LNCAP (cell line): ENCODE measurements around the gene FLT3.

Experiments
- TF ChIP-seq, protein P1 (sequence below): fragments of 450-650 bp; IDR thresholded peaks from 2 replicates; pipeline ENCODE4 v1.5.1; 2017; ENCODE audit warnings: mild to moderate bottlenecking

Gene FLT3

DNA sequence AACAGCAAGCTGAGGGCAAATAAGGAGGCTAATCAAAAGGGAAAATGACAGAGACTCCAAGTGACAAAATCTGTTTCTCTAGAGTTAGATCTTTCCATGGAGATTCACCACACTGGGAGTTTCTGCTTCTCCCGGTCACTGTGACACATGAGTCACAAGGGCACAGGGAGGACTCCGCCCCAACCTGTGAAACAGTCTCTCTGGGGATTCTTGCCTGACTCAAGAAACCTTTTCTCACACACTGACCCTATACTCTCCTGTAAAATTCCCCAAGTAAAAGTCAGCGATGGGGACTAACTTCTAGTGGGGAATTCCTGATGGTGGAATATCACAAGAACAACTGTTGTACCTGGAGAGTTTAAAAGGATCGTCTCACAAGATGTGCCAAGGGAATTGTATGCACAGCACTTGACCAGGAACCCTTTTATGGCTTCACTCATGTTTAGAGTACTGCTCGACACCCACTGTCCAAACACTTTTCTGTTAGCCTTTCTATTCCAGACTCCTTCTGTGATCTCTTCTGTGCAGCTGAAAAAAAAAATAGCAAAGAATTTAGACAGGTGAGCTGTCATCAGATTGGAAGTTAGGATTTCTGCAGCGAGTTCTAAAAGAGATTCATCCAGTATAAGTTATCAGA lies 65.1 kb downstream of the FLT3 start:
- TF ChIP-seq, protein P1, sequence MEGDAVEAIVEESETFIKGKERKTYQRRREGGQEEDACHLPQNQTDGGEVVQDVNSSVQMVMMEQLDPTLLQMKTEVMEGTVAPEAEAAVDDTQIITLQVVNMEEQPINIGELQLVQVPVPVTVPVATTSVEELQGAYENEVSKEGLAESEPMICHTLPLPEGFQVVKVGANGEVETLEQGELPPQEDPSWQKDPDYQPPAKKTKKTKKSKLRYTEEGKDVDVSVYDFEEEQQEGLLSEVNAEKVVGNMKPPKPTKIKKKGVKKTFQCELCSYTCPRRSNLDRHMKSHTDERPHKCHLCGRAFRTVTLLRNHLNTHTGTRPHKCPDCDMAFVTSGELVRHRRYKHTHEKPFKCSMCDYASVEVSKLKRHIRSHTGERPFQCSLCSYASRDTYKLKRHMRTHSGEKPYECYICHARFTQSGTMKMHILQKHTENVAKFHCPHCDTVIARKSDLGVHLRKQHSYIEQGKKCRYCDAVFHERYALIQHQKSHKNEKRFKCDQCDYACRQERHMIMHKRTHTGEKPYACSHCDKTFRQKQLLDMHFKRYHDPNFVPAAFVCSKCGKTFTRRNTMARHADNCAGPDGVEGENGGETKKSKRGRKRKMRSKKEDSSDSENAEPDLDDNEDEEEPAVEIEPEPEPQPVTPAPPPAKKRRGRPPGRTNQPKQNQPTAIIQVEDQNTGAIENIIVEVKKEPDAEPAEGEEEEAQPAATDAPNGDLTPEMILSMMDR, result no peak

DNA sequence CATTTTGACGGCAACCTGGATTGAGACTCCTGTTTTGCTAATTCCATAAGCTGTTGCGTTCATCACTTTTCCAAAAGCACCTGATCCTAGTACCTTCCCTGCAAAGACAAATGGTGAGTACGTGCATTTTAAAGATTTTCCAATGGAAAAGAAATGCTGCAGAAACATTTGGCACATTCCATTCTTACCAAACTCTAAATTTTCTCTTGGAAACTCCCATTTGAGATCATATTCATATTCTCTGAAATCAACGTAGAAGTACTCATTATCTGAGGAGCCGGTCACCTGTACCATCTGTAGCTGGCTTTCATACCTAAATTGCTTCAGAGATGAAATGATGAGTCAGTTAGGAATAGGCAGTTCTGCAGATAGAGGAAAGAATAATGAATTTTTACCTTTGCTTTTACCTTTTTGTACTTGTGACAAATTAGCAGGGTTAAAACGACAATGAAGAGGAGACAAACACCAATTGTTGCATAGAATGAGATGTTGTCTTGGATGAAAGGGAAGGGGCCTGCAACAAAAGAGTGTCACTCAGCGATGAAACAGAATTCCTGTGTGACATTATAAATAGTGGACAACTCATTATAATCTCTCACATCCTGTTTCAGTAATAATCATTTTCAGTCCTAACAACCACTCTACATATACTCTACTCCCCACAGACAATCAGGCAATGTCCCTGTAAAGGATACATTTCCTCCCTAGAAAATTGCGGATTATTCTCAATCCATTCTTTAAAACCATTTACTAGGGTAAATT lies 66.3 kb downstream of the FLT3 start:
- TF ChIP-seq, protein P1, result no peak

DNA sequence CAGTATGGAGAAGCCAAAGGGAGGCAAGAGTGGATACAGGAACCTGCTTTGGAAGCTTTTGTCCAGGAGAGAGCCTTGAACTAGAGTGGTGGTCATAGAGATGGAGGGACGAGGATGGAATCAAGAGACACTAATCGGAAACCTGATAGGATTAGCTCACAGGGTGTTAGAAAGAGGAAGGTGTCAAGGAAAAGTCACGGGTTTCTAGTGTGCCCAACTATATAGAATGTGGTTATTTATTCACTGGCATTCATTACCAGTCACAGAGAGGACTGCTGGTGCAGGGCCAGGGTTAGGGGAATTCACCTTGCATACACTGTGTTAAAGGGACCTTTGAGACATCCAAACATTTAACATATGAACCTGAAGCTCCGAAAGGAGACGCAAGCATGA lies 68.5 kb downstream of the FLT3 start:
- TF ChIP-seq, protein P1, result no peak

DNA sequence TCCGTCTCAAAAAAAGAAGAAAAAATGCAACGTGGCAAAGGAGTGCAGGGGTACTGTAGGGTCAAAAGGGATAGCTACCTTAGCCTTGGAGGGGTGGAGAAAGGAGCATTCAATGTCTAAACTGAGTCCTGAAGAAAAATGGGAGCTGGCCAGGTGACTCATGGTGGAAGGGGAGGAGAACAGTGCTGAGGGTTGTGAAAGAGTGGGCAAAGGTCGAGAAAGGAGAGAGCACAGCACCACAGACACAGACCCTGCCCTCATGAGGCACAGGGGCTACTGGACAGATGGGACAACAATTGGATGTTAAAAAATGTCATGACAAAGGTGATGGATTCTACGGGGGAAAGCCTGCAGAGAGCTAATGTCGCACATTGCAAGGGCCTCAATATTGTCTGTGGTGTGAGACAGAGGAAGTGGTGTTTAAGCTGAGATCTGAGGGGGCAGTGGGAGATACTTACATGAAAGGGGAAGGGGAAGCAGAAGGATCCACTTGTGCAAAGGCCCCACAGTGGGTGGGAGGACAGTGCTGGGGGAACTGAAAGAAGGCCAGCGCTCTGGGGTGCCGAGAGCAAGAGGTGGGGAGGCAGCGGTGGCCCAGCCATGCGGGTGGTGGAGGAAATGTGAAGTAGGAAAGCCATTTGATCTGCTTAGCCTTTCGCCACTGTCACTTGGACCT lies 69.0 kb downstream of the FLT3 start:
- TF ChIP-seq, protein P1, result no peak

DNA sequence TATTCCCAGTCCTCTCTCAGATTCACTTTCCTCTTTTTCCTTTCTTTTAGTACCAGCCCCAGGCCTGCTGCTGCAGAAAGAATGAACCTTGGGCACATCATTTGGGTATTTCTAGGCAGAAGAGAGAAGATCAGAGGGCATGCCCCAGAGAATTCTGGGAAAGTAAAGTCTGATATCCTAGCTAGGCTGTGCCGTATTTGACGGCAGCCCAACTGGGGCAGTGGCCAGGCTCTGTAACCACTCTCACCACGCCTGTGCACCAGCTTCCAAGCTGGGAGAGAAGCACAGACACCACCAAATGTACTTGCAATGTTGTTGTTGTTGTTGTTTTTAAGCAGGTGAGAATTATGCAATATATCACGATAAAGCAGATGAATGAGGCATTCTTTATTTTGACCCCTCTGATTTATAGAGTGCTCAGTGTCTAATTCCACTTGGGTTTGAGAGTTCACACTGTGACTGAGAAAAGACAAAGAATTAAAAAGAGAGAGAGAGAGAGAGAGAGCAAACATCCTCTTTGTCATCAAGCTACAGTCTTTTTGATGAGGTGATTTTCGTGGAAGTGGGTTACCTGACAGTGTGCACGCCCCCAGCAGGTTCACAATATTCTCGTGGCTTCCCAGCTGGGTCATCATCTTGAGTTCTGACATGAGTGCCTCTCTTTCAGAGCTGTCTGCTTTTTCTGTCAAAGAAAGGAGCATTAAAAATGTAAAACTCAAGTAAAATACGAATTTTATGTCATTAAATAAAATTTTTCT lies 72.6 kb downstream of the FLT3 start:
- TF ChIP-seq, protein P1, result no peak

DNA sequence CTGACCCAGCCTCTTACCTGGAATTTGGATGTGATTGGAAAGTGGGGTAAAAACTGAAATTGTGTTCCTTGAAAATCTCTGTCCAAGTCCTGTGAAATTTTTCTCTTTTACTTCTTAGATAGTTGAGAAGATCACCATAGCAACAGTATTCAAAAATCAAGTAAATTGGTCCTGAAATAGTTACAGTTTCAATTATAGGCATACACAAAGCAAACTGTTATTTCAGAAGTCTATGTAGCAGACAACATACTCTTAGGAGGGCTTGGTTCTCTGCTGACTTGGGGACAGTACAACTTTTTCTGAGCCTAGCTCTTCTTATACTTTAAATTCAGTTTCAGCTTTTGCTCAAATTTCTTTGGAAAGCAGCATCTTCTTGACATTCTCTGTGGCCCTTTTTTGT lies 73.3 kb downstream of the FLT3 start:
- TF ChIP-seq, protein P1, result no peak

DNA sequence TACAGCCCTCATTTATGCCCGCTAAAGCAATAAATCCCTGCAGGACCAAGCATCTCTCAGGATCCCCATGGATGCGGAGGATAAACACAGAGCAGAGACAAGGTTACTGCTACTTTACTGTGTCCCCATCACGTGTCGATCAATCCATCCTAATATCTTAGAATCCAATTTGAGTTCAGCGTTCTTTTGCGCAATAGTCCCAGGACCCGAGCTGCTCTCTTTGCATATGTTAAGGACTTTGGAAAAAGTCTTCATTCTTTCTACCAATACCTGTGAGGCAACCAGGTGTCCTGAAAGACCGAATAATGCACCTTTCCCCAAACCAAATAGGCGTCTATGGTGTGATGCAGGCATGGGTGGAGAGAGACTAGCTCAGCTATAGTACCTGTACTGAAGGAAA lies 73.9 kb downstream of the FLT3 start:
- TF ChIP-seq, protein P1, result no peak
